Left colon (tissue), 2 donors: ENCODE results near the gene LMAN1L. TPM values are rescaled to one million over a fixed set of nuclear protein-coding genes. Genes with fewer than 3 reads are reported as not detected.
"Not testable (repeated sequence)": the region's sequence is repeated elsewhere in the genome, so short reads cannot be mapped to it uniquely, and the experiment has no call there.

Experiments used
- ATAC-seq: fragments of 200-7000 bp; cut with Tn5 transposase; one replicate; pipeline ENCODE4 v1.9.1; 2020; ENCODE audit warnings: mild to moderate bottlenecking, moderate library complexity
- DNase-seq, 2 donors: peaks; one replicate each; pipeline ENCODE4 v3.0.0-alpha.2; 2020
- intact Hi-C, 2 donors: fragments of 100-400 bp; cut with DNase I in 1 of 2; cut with micrococcal nuclease in 1 of 2; formaldehyde crosslinking; loops; one replicate each; pipeline versions ENCODE4 v1.11.2 to v1.14.0; 2022; cut with DNase I, micrococcal nuclease
- total RNA-seq, 2 donors: library from RNA; stranded (reverse); fragmentation: NEBNext Ultra II Directional; extraction: Animal tissue kit (Norgen Biotek cat#: 25700); gene quantifications; one replicate each; pipeline ENCODE4 v1.2.1, GENCODE V29; 2021
- donor health status: DM: no; HTN: no; CAD: no.
- donor health status: DM: yes; HTN: yes; CAD: no.

LMAN1L gene
- total RNA-seq, 2 donors from 2014 or later: 0.40 TPM; not detected in 1

- intact Hi-C loops: no loop called here
- DNase-seq (no peak), ATAC-seq (no peak)
Measured at GRCh38 chr15:74780523-74781430, 31.9 kb upstream of the LMAN1L start.

- intact Hi-C loops: no loop called here
- DNase-seq (peak in 1 of 2 donors; percentile 80), ATAC-seq (peak; percentile 55)
Measured at GRCh38 chr15:74781431-74782258, 31.0 kb upstream of the LMAN1L start, which contains the start of gene CSK. CSK (plus strand) TSS chr15:74782080; CDS start chr15:74798298, 16,218 bp downstream.

GRCh38 chr15:74782259-74783071, 30.2 kb upstream of the LMAN1L start:
- intact Hi-C loops: no loop called here
- peak in 1 of 2 donors; percentile 71 for DNase-seq
- ATAC-seq: peak; percentile 21

- ATAC-seq (peak; percentile 11), DNase-seq (peak in 1 of 2 donors; percentile 55)
- intact Hi-C loops: no loop called here
Measured at GRCh38 chr15:74783072-74783807, 29.4 kb upstream of the LMAN1L start.

GRCh38 chr15:74783808-74784175, 28.8 kb upstream of the LMAN1L start:
- intact Hi-C loops: no loop called here
- DNase-seq (no peak), ATAC-seq (peak; percentile 0)

GRCh38 chr15:74784426-74785193, 28.0 kb upstream of the LMAN1L start:
- DNase-seq (peak in 1 of 2 donors; percentile 9), ATAC-seq (no peak)
- intact Hi-C loops: no loop called here

GRCh38 chr15:74785194-74786032, 27.2 kb upstream of the LMAN1L start:
- no peak for DNase-seq
- ATAC-seq: no peak
- intact Hi-C loops: no loop called here

GRCh38 chr15:74786081-74786480, 26.6 kb upstream of the LMAN1L start:
- ATAC-seq, intact Hi-C loops, DNase-seq: not testable (repeated sequence)

- no peak for ATAC-seq
- intact Hi-C loops: no loop called here
Measured at GRCh38 chr15:74786551-74787165, 26.0 kb upstream of the LMAN1L start.

GRCh38 chr15:74787251-74788041, 25.2 kb upstream of the LMAN1L start:
- intact Hi-C loops: no loop called here
- ATAC-seq (peak; percentile 62), DNase-seq (peak; percentile 84 to 87)

More at GRCh38 chr15:74786551-74787165, 26.0 kb upstream of the LMAN1L start:
- DNase-seq: no peak

- intact Hi-C loops: no loop called here
- no peak for DNase-seq
- no peak for ATAC-seq
Measured at GRCh38 chr15:74788042-74788682, 24.5 kb upstream of the LMAN1L start.

- ATAC-seq (peak; percentile 12), DNase-seq (peak in 1 of 2 donors; percentile 53)
- intact Hi-C loops: no loop called here
Measured at GRCh38 chr15:74788683-74789151, 23.9 kb upstream of the LMAN1L start.

GRCh38 chr15:74789171-74789631, 23.4 kb upstream of the LMAN1L start:
- intact Hi-C loops: no loop called here
- DNase-seq (peak; percentile 82 to 88), ATAC-seq (peak; percentile 86)

GRCh38 chr15:74789741-74790079, 22.9 kb upstream of the LMAN1L start:
- peak; percentile 26 for ATAC-seq
- intact Hi-C loops: no loop called here
- DNase-seq: no peak
